Germinal center (tissue), 1 donor: ENCODE measurements around the gene ADARB1.

Experiments
- DNase-seq: peaks from one replicate; pipeline ENCODE4 v3.0.0; 2012; ENCODE audit warnings: mixed read lengths, low spot score

The ADARB1 gene

DNA sequence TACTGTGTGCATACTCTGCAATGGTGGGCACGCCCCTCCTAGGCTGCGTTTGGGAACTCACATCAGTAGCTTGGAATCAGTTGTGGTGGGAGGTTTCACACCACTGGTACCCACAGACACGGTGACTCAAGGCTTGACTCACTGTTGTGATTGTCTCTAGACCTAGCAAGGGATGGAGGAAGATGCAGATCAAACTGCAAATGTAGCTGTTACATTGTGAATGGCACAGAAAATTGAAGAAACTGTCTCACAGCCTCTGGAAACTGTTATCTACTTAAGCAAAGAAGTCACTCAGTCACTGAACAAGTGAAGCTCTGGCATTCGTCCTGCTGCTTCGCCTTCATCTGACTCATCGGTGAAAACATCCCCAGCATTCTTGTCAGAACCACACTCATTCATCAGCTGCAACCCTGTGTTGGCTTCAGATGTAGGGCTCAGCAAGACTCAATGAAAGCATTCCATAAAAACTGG is 153.8 kb downstream of the ADARB1 start:
- no peak for DNase-seq

DNA sequence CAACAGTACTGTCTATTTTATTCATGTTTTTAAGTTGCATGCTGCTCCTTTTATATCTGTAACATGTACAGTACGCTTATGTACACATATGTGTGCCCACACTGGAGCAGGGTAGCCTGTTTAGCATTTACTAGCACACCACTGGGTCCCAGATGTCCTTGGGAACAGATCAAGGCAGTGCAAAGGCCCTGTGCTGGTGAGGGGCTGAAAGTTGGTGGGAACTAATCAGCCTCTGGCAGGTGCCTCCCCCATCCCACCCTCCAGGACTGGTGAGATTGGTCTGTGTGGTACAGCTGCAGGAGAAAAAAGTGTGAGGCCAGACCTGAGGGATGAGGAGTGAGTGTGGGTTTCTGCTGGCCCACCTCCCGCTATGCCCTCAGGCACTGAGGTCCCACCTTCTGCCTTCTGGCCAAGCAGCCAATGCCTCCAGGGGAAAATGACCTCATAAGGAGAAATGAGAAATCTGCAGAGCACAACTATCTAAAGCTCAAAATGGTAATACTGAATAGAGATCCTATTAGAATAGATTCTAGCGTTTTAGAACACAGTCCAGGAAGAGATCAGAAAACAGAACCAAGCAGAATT is 154.4 kb downstream of the ADARB1 start:
- DNase-seq, result no peak

DNA sequence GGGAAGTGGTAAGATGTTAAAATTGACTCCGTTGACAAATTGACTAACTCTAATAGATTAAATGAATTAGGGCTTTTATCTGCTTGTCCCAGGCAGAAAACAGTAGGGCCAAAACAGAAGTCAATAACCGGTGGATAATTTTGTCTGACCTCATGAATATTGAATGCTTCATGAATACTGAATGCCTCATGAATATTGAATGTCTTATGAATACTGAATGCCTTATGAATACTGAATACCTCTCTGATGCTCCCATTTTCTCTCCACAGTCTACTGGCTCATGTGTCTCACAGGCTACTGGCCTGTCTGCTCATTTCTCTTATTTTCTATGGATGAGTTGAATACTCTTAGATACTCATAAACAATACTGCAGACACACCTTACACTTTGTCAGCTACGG is 157.3 kb downstream of the ADARB1 start:
- no peak for DNase-seq

DNA sequence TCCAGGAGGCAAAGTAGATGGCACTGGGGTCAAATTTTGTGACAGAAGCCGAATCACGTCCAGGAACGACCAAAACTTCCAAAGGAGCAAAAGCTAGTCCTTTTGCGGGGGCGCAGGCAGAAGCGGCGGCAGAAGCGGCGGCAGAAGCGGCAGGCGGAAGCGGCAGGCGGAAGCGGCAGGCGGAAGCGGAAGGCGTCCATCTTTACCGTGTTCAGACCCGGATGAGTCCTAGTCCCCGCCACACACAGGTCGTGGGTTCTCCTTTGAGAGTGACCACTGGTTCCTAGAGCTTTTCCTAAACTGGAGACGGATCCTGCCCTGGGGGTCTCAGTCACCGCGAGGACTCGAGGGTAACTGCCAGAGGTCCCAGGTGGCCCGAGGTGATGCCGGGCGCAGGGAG is 159.7 kb downstream of the ADARB1 start:
- no peak for DNase-seq

DNA sequence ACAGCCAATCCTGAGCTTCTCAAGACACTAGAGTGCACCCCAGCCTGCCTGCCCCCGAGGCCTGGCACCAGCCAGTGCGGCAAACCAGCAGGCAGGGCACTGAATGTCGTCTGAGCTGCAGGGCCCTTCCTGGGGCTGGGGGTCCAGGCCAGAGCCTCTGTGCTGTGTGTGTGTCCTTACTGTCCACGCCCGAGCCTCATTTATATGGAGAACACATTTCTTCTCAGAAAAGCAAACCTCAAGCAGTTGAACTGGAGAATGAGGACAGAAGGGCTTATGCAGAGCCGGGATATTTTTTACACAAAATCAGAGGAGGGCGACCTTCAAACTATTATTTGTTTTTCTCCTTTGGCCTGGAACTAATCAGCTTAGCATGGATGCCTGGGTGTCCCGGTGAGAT is 160.6 kb downstream of the ADARB1 start:
- DNase-seq, result no peak

DNA sequence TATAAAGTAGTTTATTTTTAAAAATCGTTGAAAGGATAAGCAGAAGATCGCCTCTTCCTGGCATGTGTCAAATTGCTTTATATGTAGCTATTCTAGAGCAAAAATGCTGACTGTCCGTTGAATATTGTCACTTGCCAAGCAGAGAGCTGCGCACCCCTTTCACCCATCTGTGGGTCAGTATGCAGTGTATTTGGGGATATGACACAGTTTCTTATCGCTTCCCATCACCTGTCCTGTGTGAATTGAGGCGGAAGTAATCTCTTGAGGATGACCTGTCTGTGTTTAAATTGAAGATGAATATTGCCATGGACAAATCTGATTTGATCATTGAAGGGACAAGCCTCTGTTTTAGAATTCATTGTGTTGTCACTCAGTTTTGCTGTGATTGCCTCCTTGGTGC is 161.1 kb downstream of the ADARB1 start:
- DNase-seq, result no peak

DNA sequence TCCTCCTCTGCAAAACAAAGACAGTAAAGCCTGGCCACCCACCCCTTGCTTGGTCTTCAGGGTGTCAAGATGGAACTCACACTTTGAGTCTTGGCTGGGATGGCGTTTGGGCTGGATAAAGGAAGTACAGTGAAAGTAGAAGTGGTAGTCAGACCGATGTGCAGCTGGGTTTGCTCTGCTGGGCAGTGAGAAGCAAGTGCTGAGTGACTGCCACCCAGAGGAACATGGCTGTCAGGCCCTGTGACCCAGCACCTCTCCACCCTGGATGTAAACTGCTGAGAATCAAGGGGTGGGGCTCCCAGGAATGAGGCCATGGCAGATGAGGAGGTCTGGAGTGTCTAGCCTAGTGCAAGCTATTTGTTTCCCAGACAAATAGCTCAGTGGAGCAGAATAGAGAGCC is 162.1 kb downstream of the ADARB1 start:
- no peak for DNase-seq

DNA sequence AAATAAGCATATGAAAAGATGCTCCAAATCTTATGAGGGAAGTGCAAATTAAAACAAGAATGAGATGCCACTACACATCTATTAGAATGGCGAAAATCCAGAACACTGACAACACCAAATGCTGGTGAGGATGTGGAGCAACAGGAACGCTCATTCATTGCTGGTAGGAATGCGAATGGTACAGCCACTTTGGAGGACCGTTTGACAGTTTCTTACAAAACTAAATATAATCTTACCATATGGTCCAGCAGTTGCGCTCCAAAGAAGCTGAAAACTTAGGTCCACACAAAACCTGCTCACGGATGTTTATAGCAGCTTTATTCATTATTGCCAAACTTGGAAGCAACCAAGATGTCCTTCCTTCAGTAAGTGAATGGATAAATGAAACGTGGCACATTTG is 163.0 kb downstream of the ADARB1 start:
- DNase-seq, result no peak

DNA sequence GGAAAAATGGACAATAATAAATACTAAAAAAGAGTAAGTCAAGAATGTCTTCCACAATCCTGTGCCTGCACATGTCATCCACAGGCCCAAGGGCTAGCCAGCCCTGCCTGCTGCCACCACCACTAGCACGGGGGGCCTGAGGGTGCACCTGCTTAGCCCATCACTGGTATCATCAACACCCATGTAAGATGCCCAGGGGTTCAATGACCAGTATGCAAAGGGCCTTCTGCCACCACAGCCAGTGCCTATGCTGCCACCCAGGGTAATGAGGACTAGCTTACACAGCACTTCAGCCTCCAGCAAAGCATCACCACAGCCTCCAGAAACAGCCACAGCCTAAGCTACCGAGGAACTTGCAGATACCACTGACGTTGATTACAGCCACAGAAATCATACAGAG is 167.0 kb downstream of the ADARB1 start:
- DNase-seq, result no peak

DNA sequence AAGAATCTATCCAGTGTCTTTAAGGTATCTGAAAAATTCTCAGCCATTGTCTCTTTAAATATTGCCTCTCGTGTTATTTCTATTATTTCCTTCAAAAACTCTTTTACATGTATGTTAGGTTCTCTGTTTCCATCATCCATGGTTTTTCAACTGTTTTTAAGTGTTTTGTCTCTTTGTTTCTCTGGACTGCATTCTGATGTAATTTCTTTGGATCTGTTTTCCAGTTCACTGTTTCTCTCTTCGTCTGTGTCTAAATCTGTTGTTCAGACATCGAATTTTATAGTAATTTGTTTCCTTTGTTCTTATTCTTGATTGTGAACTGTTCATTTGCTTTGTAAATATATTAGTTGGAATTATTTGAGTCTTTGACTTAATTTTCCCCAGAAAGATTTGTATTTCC is 169.2 kb downstream of the ADARB1 start:
- DNase-seq, result no peak

DNA sequence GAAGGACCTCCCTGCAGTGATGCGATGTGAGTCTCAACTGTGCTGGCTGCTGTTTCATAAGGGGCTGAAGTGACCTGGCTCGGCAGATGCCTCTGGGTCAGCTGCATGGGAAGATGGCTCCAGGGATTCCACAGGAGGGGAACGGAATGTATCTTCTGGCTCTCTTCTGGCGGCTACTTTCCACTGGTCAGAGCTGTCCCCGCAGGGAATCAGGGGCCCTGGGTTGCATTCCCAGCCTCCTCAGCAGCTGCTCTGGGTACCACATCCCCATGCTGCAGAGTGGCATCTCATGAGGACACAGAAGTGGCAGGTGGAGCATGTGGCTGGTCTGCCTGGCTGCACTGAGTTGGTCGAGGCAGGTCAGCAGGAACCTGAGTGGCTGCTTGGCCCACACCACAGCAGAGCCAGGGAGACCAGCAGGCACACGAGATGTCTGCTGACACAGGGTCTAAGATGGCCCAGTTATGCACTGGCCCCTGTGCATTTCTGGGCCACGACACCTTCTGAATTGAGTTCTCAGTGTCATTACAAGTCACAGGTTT is 170.5 kb downstream of the ADARB1 start:
- no peak for DNase-seq

DNA sequence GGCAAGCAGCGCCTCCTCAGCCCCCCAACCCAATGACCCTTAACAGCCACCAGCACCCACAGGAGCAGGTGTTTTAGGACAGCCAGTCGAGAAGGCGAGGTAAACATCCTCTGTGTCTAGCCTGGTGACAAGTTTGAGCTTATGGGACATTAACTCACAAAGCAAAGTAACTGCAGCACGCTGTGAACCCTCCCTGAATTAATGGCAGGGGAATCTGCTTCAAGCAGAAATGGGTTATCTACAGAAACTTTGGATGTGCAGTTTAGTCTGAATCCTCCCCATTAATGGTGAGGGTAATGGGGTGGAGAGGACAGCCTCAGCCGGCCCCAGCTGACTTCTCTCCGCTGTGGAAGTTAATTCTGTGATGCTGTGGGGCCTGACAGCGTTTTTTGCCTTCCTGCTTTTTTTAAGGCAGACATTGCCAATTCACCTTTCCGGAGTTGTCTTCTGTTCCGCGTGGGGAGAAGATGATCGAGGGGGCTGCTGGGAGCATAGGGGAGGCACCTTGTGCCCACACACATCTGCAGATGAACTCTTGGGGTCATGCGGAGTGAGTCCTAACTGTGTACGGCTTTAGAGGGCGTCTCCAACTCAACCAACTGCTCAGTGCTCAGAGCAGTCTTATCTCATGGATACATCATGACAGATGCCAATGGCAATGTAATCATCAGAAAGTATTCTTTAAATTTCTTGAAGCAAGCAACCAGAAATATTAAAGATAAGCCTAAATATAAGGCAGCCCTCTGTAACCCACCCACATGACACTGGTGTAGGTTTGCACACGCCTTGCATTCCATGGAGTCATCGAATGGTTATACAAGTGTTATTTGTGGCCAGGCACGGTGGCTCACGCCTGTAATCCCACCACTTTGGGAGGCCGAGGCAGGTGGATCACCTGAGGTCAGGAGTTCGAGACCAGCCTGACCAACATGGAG is 172.3 kb downstream of the ADARB1 start:
- DNase-seq, result no peak

DNA sequence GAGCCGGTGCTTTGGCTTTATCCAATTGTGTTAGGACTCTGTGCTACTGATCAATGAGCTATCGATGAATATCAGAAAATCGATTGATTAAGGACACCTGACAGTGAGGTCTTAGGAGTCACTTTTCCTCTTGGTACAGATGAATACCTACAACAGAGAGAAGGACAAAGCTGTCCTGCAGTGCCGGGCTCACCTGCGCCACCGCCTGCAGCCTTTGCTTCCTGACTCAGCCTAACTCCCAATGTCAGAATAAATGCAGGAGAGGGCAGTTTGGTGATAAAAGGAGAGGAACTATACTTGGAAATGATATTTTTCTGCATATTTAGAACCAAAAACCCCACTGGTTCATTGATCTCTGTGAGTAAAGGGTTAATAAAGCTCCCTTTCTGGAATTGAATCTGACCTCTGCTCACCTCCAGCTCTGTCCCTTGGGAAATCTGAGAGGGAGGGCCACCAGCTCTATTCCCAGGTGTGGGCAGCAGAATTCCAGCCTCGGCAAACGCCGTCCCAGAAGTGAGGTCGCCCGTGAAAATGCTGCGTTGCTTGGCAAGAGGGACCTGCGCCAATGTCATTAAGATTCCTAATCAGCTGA is 174.0 kb downstream of the ADARB1 start:
- no peak for DNase-seq

DNA sequence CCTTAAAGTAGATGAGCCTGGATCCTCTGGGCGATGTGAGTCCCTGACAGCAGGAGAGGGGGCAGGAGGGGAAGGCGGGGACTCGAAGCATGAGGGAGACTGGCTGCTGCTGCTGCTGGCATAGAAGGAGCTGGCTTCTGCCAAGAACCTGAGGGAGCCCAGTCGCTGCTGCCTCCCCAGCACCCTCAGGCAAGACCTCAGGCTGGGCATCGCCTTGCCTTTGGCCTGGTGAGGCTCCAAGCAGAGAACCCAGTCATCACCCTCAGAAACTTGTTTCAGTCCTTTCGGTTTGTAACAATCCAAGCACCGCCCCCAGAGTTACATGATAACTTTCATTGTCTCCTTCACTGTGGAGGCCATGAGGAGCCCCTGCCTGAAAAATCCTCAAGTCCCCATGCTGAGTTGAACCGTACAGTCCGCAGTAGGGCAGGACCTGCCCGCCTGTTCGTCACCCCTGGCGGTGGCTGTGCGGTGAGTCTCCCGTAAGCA is 174.6 kb downstream of the ADARB1 start:
- no peak for DNase-seq

DNA sequence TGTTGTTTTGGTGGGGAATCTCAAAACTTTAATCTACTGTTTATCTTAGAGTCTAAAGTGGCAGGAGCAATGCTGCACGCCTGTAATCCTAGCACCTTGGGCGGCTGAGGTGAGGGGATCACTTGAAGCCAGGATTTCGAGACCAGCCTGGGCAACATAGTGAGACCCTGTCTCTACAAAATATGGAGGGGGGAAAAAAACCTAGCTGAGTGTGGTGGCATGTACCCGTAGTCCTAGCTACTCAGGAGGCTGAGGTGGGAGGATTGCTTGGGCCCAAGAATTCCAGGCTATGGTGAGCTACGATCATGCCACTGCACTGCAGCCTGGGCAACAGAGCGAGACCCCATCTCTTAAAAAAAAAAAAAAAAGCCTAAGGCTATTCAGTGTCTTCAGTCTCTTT is 175.2 kb downstream of the ADARB1 start:
- no peak for DNase-seq

DNA sequence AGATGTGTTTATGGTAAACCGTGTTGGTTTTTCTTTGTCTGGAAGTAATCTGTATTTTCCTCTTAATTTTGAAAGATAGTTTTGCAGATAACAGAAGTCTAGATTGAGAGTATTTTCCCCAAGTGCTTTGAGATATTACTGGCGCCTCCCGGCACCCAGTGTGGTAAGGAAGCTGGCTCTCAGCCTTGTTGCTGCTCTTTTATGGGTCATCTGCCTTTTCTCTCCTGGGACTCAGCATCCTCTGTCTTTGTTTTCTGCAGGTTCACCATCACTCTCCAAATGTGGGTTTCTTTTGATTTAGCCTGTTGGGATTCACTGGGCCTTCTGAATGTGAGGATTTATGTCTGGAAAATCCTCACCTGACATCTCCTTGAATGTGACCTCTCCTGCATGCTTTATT is 175.9 kb downstream of the ADARB1 start:
- DNase-seq, result no peak

DNA sequence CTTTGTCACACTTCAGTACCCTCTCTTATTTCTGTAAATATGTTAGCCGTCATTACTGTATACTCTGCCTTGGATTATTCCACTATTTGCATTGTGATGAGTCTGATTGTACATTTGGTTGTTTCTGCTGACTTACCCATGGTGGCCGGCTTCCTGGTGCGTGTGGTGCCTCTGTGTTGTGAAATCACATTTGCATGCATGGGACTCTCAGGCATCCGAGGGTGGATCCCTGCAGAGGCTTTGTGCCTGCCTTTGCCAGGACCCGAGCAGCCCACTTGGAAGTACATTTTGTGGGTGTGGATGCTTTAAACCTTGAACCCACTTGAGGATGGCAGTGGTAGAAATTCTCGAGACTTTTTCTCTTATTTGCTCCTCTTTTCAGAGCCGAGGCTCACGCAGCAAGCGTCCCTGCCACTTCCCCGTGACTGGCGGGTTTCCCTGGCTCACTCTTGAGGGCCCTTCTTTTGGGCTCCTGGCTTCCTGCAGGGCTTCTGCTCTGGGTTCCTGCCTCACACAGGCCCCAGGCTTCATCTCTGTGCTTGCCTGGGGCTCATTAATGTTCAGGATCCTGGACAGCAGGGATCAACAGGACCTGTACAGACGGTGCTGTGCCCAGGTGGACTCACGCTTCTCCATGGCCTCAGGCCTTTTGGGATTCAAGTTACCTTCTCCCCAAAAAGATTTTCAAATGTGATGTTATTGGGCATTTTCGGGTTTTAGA is 176.7 kb downstream of the ADARB1 start:
- no peak for DNase-seq

DNA sequence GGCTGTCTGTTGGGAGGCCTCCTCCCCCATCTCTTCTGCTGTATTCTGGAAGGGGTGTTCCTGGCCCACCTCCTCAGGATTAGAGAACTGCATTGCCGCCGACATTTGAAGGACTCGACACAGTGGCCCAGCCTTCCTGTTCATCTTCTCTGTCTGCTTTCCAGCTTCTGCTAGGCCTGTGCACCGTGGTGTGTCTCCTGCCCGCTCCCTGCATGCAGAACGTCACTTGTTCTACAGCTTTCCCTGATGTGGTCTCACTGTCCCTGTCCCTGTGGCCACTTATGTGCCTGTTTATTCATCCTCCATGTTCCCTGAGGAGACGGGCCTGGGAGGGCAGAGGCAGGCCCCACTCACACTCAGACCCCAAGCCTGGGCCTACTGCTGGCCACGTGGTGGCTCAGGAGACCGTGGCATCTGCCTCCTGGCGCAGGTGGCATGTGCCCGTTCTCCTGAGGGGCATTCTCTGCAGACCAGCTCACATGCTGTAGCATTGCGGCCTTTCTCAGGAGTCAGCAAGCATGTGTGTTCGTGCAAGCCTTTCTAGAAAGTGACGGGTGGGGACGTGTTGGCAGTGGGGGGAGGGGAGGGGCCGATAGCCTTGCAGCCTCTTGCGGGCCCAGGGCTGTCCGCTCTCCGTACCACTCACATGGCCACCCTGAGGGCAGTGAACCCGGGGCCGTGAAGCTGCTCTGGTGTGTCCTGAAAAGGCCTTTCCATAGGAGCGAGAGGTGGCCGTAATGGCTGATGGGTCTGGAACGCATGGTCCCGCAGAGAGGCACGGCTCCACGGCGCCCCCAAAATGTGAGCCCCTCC is 177.5 kb downstream of the ADARB1 start:
- DNase-seq, result no peak

DNA sequence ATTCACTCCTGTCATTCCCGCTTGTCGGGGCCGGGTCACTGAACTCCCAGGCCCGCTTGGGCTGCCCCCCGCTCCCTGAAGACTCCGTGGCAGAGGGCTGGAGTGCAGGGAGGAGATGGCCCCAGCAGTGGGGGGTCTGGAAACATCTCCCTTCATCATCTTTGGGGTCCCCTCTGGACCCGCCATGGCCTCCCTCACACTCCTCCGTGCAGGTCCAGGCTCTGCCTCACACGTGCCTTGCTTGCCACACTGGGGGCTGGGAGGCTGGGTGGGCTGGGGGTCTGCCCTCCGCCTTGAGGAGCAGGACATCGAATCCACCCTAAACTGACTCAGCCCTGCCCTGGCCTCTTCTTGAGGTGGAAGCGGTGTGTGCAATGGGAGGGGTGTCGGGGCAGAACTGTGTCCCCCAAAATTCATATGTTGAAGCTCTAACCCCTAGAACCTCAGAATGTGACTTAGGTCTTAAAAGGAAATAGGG is 178.1 kb downstream of the ADARB1 start:
- no peak for DNase-seq

DNA sequence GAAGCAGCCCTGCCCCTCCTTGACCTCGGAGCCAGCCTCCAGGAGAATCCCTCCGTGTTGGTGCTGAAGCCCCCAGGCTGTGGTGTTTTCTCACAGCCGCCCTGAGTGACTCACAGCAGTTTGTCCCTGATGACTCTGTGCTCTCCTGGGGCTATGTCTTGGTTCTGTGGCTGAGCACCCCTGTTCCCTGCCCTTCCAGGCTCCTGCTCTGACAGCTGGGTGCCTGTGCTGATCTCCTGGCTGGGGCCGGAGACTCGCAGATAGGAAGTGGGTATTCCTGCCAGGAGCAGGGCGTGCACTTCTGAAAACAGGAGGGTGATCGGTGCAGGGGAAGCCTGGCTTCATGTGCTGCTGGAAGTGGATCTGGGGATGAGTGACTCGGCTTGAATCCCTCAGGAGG is 178.8 kb downstream of the ADARB1 start:
- no peak for DNase-seq
